DOHH2 (cell line): Measurements from ENCODE around the gene UBE2Q1.

ENCODE experiments used
- H3F3A ChIP-seq: fragments of 200-600 bp; sonication (generic), shearing (Covaris generic); 2 replicates; pipeline ENCODE4 v1.6.0; 2016; ENCODE audit warnings: antibody characterized with exemption, mild to moderate bottlenecking; ENCODE audit not compliant: control insufficient read depth, insufficient read depth
- H3K27ac ChIP-seq: fragments of 200-600 bp; sonication (generic); 2 replicates; pipeline ENCODE4 v1.5.1; 2014; ENCODE audit warnings: low read depth, mild to moderate bottlenecking, low read length, moderate library complexity
- H3K27me3 ChIP-seq: fragments of 200-600 bp; sonication (generic); 2 replicates; pipeline ENCODE4 v1.6.1; 2014; ENCODE audit warnings: mild to moderate bottlenecking, low read length, mixed read lengths; ENCODE audit not compliant: control insufficient read depth
- H3K36me3 ChIP-seq: fragments of 200-600 bp; sonication (generic); 2 replicates; pipeline ENCODE4 v1.6.1; 2014; ENCODE audit warnings: mild to moderate bottlenecking, low read length, moderate library complexity, mixed read lengths; ENCODE audit not compliant: control insufficient read depth
- H3K4me1 ChIP-seq: fragments of 200-600 bp; sonication (generic); 2 replicates; pipeline ENCODE4 v1.6.1; 2014; ENCODE audit warnings: mild to moderate bottlenecking, low read length, mixed read lengths; ENCODE audit not compliant: control insufficient read depth
- H3K4me2 ChIP-seq: fragments of 200-600 bp; sonication (generic); 2 replicates; pipeline ENCODE4 v1.6.0; 2014; ENCODE audit warnings: mild to moderate bottlenecking, low read length, moderate library complexity
- H3K4me3 ChIP-seq: fragments of 200-600 bp; sonication (generic); 2 replicates; pipeline ENCODE4 v1.5.1; 2014; ENCODE audit warnings: mild to moderate bottlenecking, low read length, mixed read lengths
- H3K79me2 ChIP-seq: fragments of 200-600 bp; sonication (generic); 2 replicates; pipeline ENCODE4 v1.6.1; 2014; ENCODE audit warnings: mild to moderate bottlenecking, low read length, mixed read lengths; ENCODE audit not compliant: control insufficient read depth
- H3K9me2 ChIP-seq: fragments of 200-600 bp; sonication (generic); replicated peaks from 2 replicates; pipeline ENCODE4 v1.6.1; 2014; ENCODE audit warnings: mild to moderate bottlenecking, low read length, mixed read lengths; ENCODE audit not compliant: control insufficient read depth
- H3K9me3 ChIP-seq: fragments of 200-600 bp; sonication (generic); 2 replicates; pipeline ENCODE4 v1.6.1; 2014; ENCODE audit warnings: antibody characterized with exemption, low read length, mixed read lengths; ENCODE audit not compliant: control insufficient read depth, insufficient read depth
- H4K20me1 ChIP-seq: fragments of 200-600 bp; sonication (generic); 2 replicates; pipeline ENCODE4 v1.6.0; 2014; ENCODE audit warnings: low read depth, mild to moderate bottlenecking, antibody characterized with exemption, low read length, moderate library complexity; ENCODE audit not compliant: control insufficient read depth, insufficient read depth
- CTCF ChIP-seq: fragments of 200-600 bp; sonication (generic); IDR thresholded peaks from one replicate; pipeline ENCODE4 v1.5.1; 2014; ENCODE audit warnings: antibody characterized with exemption, mild to moderate bottlenecking, low read depth, low read length; ENCODE audit not compliant: poor library complexity, severe bottlenecking
- EZH2phosphoT487 ChIP-seq: fragments of 200-600 bp; sonication (generic); IDR thresholded peaks from 2 replicates; pipeline ENCODE4 v1.6.1; 2017; ENCODE audit warnings: borderline replicate concordance, mild to moderate bottlenecking, antibody characterized with exemption, low read length, moderate library complexity, mixed read lengths

Gene UBE2Q1

GRCh38 chr1:154553056-154554030 lies 5.1 kb downstream of the UBE2Q1 start:
- TF ChIP-seq CTCF (no peak), EZH2phosphoT487 (no peak)
- H4K20me1 ChIP-seq: peaks cover 18% of the 10 kb centered on the region; the same call in 1 of the 2 replicates
- peaks cover 16% of the 10 kb centered on the region for H3K4me1 ChIP-seq

GRCh38 chr1:154552036-154552435 lies 6.4 kb downstream of the UBE2Q1 start:
- no peak overlapping the region for H3K4me2 ChIP-seq
- H3K79me2 ChIP-seq: peaks cover 21% of the 10 kb centered on the region
- H3K36me3 ChIP-seq: peaks cover 92% of the 10 kb centered on the region
- no peaks in the 10 kb centered on the region for H3K27me3 ChIP-seq
- H3F3A ChIP-seq: peaks cover 14% of the 10 kb centered on the region; the same call in 1 of the 2 replicates
- H3K9me3 ChIP-seq: no peaks in the 10 kb centered on the region
- H3K4me1 ChIP-seq: peaks cover 11% of the 10 kb centered on the region
- H3K9me2 ChIP-seq: no peaks in the 10 kb centered on the region
- no peak overlapping the region for H3K4me3 ChIP-seq
- no peak overlapping the region for H3K27ac ChIP-seq
- TF ChIP-seq CTCF: no peak
- no peak for TF ChIP-seq EZH2phosphoT487
- H4K20me1 ChIP-seq: peaks cover 17% of the 10 kb centered on the region; the same call in 1 of the 2 replicates

More at GRCh38 chr1:154553056-154554030, 5.1 kb downstream of the UBE2Q1 start:
- Histone ChIP-seq H3K79me2 (peaks cover 33% of the 10 kb centered on the region), H3K27ac (no peak overlapping the region), H3K4me2 (no peak overlapping the region), H3F3A (peaks cover 5% of the 10 kb centered on the region; the same call in 1 of the 2 replicates), H3K27me3 (no peaks in the 10 kb centered on the region), H3K9me2 (no peaks in the 10 kb centered on the region), H3K9me3 (no peaks in the 10 kb centered on the region), H3K36me3 (peaks cover 93% of the 10 kb centered on the region), H3K4me3 (no peak overlapping the region)

- TF ChIP-seq EZH2phosphoT487 (no peak), CTCF (no peak)
- H3K27ac ChIP-seq: no peak overlapping the region
- peaks cover 5% of the 10 kb centered on the region for H3K4me1 ChIP-seq
- no peaks in the 10 kb centered on the region for H3K9me3 ChIP-seq
- H3F3A ChIP-seq: peaks cover 17% of the 10 kb centered on the region; the same call in 1 of the 2 replicates
- no peak overlapping the region for H3K4me3 ChIP-seq
- peaks cover 11% of the 10 kb centered on the region; the same call in 1 of the 2 replicates for H4K20me1 ChIP-seq
- H3K27me3 ChIP-seq: no peaks in the 10 kb centered on the region
- no peak overlapping the region for H3K4me2 ChIP-seq
- H3K9me2 ChIP-seq: no peaks in the 10 kb centered on the region
- H3K36me3 ChIP-seq: peaks cover 86% of the 10 kb centered on the region
- H3K79me2 ChIP-seq: peaks cover 15% of the 10 kb centered on the region
Measured at GRCh38 chr1:154551474-154551873, 7.0 kb downstream of the UBE2Q1 start.
